Measurements from ENCODE around the gene RGS13. TPM values are rescaled to one million over a fixed set of nuclear protein-coding genes. Genes with fewer than 3 reads are reported as not detected.

The RGS13 gene
- total RNA-seq, 3 donors from 2014 or later = 0.29 to 3.2 (median 0.33) TPM

DNA sequence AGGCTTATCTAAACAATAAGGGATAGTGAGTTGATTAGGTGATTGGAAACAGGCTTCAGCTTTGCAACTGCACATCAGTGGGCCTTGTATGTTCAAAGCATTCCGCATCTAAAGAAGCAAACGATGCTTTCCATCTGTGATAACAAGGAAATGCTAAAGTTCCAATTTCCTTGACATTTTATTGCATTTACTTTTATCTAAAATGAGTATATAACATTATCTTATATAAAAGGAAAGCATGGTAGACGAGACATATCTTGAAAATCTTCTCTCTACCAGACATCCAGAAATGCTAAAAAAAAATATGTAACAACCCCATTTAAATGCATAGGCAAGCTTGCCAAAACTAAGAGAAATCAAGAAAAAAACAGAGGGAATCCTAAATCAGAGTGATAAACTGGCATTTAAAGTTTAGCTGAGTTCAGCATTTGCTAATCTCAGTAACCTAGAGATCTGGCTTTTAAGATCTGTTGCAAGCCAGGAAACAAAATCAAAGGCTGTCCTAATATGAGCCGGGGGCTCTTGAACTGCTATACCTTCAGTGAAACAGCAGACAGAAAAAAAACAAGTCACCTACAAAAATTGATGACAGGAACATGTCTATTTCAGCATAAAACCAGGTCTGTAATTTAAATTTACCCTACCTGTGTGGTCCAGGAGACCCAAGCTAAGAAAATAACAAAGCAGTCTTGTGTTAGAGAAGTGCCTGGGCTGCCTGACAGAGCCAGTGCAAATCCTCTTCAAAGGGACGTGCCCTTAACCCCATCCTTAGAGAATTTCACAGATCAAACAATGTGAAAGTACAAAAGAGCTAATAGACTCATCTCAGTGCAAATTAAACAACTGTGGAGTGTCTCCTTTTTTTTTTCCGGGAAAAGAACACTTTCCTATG lies 3.1 kb upstream of the RGS13 start:
- no peaks in the 10 kb centered on the region for H3K27me3 ChIP-seq
- H3K27ac ChIP-seq = no peak overlapping the region
- H3K4me3 ChIP-seq = no peak overlapping the region
- no peaks in the 10 kb centered on the region for H3K9me3 ChIP-seq
- no peak for DNase-seq (ENCODE audit: low spot score in 2 of 2)
- H3K4me1 ChIP-seq = no peaks in the 10 kb centered on the region
- intact Hi-C loops (cut with DNase I; ENCODE audit: low total_unique reads) = no loop called here
- TF ChIP-seq POLR2AphosphoS5 (IDR thresholded peaks at IDR 0.05) (no peak), POLR2A (IDR thresholded peaks at IDR 0.05) (no peak)
- TF ChIP-seq, protein P1, sequence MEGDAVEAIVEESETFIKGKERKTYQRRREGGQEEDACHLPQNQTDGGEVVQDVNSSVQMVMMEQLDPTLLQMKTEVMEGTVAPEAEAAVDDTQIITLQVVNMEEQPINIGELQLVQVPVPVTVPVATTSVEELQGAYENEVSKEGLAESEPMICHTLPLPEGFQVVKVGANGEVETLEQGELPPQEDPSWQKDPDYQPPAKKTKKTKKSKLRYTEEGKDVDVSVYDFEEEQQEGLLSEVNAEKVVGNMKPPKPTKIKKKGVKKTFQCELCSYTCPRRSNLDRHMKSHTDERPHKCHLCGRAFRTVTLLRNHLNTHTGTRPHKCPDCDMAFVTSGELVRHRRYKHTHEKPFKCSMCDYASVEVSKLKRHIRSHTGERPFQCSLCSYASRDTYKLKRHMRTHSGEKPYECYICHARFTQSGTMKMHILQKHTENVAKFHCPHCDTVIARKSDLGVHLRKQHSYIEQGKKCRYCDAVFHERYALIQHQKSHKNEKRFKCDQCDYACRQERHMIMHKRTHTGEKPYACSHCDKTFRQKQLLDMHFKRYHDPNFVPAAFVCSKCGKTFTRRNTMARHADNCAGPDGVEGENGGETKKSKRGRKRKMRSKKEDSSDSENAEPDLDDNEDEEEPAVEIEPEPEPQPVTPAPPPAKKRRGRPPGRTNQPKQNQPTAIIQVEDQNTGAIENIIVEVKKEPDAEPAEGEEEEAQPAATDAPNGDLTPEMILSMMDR (IDR thresholded peaks at IDR 0.05) = no peak
- H3K36me3 ChIP-seq = no peaks in the 10 kb centered on the region

DNA sequence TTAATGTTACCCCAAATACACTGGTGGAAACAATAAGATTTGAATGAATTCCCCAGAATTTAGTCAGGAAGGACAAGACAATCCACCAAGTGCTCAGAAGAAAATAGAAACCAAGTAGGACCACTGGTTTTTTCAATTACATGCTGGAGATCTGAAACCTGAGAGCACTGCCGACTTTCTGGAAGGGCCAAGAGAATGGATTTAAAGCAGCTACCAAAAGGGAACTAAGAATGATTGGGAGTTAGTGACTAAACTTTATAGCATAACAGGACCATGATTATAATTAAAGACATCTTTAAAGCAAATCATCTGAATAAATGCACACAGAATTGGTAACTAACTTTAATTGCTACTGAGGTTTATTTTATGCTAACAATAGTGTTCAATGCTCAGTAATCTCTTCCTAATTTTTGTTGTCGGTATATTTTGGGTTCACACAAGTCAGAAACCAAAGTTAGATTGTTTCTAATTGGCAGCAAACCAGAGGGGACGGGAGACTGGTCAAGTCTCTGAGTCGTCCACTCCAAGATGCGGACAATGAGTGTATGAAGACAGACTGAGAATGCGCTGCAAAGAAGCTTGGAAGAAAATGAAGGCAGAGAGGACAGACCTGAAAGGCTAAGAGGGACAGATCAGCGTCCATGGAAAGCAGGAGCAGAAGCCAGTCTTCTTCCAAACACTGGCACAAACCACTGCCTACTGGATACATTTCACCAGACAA lies 2.3 kb upstream of the RGS13 start:
- Histone ChIP-seq H3K9me3 (no peaks in the 10 kb centered on the region), H3K27ac (no peak overlapping the region), H3K36me3 (no peaks in the 10 kb centered on the region), H3K4me3 (no peak overlapping the region), H3K4me1 (no peaks in the 10 kb centered on the region), H3K27me3 (no peaks in the 10 kb centered on the region)
- intact Hi-C loops (cut with DNase I; ENCODE audit: low total_unique reads) = no loop called here
- no peak for DNase-seq (ENCODE audit: low spot score in 2 of 2)
- TF ChIP-seq POLR2A (IDR thresholded peaks at IDR 0.05) (no peak), POLR2AphosphoS5 (IDR thresholded peaks at IDR 0.05) (no peak)
- TF ChIP-seq, protein P1 (IDR thresholded peaks at IDR 0.05) = no peak

DNA sequence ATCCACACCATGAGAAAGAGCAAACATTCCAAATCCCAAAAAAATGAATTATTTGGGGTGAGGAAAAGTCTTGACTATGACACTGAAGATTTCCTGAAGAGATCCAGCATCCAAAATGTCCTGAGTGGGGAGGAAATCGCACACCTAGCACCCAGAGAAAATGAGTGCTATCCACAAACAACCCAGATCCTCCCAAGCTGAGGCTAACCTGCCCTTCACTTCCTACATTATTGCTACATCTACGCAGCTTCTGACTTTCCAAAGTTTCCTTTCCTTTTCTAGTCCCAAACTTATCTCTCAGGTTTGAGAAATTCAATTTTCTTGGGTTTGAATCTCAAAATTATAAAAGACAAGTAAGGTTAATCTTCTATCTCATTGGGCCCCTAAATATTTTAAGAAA lies 906 bp upstream of the RGS13 start:
- Histone ChIP-seq H3K4me1 (no peaks in the 10 kb centered on the region), H3K9me3 (no peaks in the 10 kb centered on the region), H3K4me3 (no peak overlapping the region), H3K27me3 (no peaks in the 10 kb centered on the region), H3K27ac (no peak overlapping the region), H3K36me3 (no peaks in the 10 kb centered on the region)
- TF ChIP-seq, protein P1 (IDR thresholded peaks at IDR 0.05) = no peak
- no peak for TF ChIP-seq POLR2AphosphoS5 (IDR thresholded peaks at IDR 0.05)
- no peak for TF ChIP-seq POLR2A (IDR thresholded peaks at IDR 0.05)
- intact Hi-C loops (cut with DNase I; ENCODE audit: low total_unique reads) = no loop called here
- DNase-seq (ENCODE audit: low spot score in 2 of 2) = no peak

DNA sequence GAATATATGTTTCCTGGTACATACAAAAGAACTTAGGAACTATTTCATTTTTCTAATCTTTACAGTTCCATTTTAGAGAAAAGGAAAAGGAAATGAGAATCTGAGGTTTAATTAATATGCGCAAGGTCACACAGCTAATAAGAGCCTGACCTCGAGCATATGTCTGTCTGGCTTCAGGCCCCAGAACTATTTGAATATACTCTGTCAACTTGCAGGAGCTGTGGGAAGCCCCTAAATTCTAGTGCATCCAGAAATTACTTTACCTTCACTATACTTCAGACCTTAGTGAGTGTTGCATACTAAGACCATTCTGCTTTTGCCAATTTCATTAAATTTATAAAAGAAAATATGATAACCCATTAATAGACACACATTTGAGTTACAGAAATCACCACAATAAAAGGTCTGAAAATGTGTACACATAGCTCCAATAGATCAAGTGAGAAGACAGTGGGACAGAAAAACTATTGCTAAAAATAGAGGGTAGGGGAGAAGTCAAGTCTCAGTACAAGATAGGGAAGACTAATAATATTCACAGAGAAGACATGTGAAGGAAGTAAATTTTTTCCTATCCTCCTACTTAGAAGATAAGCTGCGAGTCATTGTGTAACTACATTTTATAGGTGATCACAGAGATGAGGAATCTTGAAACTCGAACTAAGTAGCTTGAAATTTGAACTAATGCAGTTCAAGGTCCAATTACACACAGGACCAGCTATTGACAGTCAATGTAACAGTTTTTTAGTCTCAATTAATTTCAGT lies 3.8 kb downstream of the RGS13 start:
- DNase-seq (ENCODE audit: low spot score in 2 of 2) = no peak
- H3K36me3 ChIP-seq = no peaks in the 10 kb centered on the region
- TF ChIP-seq POLR2AphosphoS5 (IDR thresholded peaks at IDR 0.05) = no peak
- TF ChIP-seq, protein P1 (IDR thresholded peaks at IDR 0.05) = no peak
- H3K27me3 ChIP-seq = no peaks in the 10 kb centered on the region
- H3K4me3 ChIP-seq = no peak overlapping the region
- intact Hi-C loops (cut with DNase I; ENCODE audit: low total_unique reads) = no loop called here
- H3K9me3 ChIP-seq = no peaks in the 10 kb centered on the region
- no peak overlapping the region for H3K27ac ChIP-seq
- no peaks in the 10 kb centered on the region for H3K4me1 ChIP-seq
